Tibial nerve (tissue), 4 donors: ENCODE data around the gene DHFR2. TPM values are rescaled to one million over a fixed set of nuclear protein-coding genes. Genes with fewer than 3 reads are reported as not detected.
"Not testable (repeated sequence)": the region's sequence is repeated elsewhere in the genome, so short reads cannot be mapped to it uniquely, and the experiment has no call there.

ENCODE experiments used
- DNase-seq, 2 donors: peaks; one replicate each; pipeline ENCODE4 v3.0.0-alpha.2; 2019; ENCODE audit warnings: low spot score in 2 of 2
- H3K27ac ChIP-seq, 4 donors: fragments of 200-600 bp; sonication (generic) in 3 of 4; one replicate each; pipeline ENCODE4 v1.5.1; 2017 to 2019; ENCODE audit warnings: mild to moderate bottlenecking in 1 of 4
- H3K27me3 ChIP-seq, 2 donors: fragments of 200-600 bp; sonication (generic) in 1 of 2; one replicate each; pipeline versions ENCODE4 v1.5.1 to v1.6.0; 2017 to 2019
- H3K36me3 ChIP-seq, 3 donors: fragments of 200-600 bp; sonication (generic); one replicate each; pipeline ENCODE4 v1.5.1; 2018 to 2019
- H3K4me1 ChIP-seq, 4 donors: fragments of 200-600 bp; sonication (generic) in 3 of 4; one replicate each; pipeline ENCODE4 v1.5.1; 2017 to 2019
- H3K4me3 ChIP-seq, 4 donors: fragments of 200-600 bp; sonication (generic) in 3 of 4; one replicate each; pipeline ENCODE4 v1.5.1; 2017 to 2019; ENCODE audit warnings: mild to moderate bottlenecking in 1 of 4, moderate library complexity in 1 of 4
- H3K9me3 ChIP-seq, 4 donors: fragments of 200-600 bp; sonication (generic) in 3 of 4; one replicate each; pipeline ENCODE4 v1.5.1; 2017 to 2019
- EP300 ChIP-seq, 2 donors: sonication (generic); formaldehyde crosslinking; IDR thresholded peaks; one replicate each; pipeline ENCODE4 v1.6.1; 2017; ENCODE audit warnings: antibody characterized with exemption in 2 of 2, mild to moderate bottlenecking in 1 of 2
- POLR2A ChIP-seq, 2 donors: fragments of 450-650 bp; IDR thresholded peaks; one replicate each; pipeline ENCODE4 v1.6.1; 2017; ENCODE audit warnings: antibody characterized with exemption in 2 of 2, mild to moderate bottlenecking in 2 of 2, moderate library complexity in 2 of 2
- WGBS, 2 donors: methylation state at CpG; one replicate each; pipeline ENCODE4 v1.1.5; 2018; 5-methylcytosine and 5-hydroxymethylcytosine counted together
- total RNA-seq, 4 donors: library from RNA; depleted of rRNA; stranded (reverse); fragments of >200 nt; gene quantifications; one replicate each; pipeline ENCODE4 v1.1.0, GENCODE V29; 2016
- TF ChIP-seq, protein P1 (sequence below), 5 experiments: fragments of 200-600 bp in 3 of 5; fragments of 450-650 bp in 2 of 5; sonication (generic) in 3 of 5; IDR thresholded peaks; one replicate each; pipeline ENCODE4 v1.5.1; 2016 to 2019; ENCODE audit warnings: antibody characterized with exemption in 5 of 5, mild to moderate bottlenecking in 3 of 5, moderate library complexity in 2 of 5

DHFR2 gene
- 1 to 10 TPM; 3.9 to 8.5 (median 4.9) TPM for total RNA-seq

DNA sequence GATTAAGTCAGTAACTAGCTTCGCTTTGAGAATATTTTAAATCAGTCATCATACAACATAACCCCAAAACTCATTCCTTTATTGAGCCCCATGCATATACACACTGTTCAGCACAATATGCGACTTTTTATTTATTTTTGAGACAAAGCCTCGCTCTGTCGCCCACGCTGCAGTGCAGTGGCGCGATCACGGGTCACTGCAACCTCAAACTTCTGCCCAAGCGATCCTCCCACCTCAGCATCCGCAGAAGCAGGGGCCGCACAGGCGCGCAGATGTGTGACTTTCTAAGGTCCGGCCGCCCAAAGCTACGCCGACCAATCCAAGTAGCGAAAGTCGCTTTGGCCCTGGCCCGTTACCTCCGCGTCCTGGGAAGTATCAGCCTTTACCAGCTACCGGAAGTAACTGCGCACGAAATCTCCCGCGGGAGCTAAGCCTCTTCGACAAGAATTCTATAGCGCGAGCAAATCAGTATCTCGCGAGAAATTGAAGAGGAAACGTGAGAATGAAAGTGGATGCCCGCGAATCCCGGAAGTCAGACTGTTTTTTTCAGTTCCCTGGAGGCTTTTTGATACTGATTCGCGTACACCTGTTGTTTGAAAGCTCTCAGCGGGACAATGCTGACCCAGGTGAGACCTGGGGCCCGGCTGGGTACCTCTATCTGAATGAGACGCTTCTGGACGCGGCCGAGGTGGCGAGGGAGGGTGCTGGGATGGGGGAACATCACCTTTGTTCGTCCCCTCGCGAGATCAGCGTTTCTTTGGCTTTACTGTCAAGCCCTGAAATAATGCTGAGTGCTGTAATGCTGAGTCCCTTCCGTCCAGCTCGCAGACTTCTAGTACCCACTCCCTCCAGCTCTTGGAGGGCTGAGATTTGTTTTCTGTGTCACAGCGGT, at the start of gene DHFR2, which contains the start of gene NSUN3:
DHFR2 (minus strand) TSS at position 404 of the 892 bp plus-strand sequence. CDS start 1,405 bp downstream, outside the sequence.
NSUN3 (plus strand) TSS at position 549 of the 892 bp plus-strand sequence; CDS start at position 615, 66 bp downstream.
- peak within 1 kb of the TSS; percentile 53 to 78 (median 68) for H3K4me3 ChIP-seq
- peaks cover 0 to 29% (median 14%) of the 10 kb centered on the region in 4 donors for H3K4me1 ChIP-seq
- peak within 1 kb of the TSS; percentile 93 to 97 (median 96) for H3K27ac ChIP-seq
- peaks cover 0 to 36% (median 0%) of the 10 kb centered on the region in 3 donors for H3K36me3 ChIP-seq
- H3K27me3 ChIP-seq: no peaks in the 10 kb centered on the region
- no peaks in the 10 kb centered on the region for H3K9me3 ChIP-seq
- DNase-seq: peak; percentile 74 to 79
- 0% methylated on average over 52 of the region's 52 CpGs for WGBS, 2 donors
- TF ChIP-seq EP300 (IDR thresholded peaks at IDR 0.05) (peak; percentile 39 to 86), POLR2A (IDR thresholded peaks at IDR 0.05) (peak in 1 of 2 donors; percentile 56)
- TF ChIP-seq, protein P1, sequence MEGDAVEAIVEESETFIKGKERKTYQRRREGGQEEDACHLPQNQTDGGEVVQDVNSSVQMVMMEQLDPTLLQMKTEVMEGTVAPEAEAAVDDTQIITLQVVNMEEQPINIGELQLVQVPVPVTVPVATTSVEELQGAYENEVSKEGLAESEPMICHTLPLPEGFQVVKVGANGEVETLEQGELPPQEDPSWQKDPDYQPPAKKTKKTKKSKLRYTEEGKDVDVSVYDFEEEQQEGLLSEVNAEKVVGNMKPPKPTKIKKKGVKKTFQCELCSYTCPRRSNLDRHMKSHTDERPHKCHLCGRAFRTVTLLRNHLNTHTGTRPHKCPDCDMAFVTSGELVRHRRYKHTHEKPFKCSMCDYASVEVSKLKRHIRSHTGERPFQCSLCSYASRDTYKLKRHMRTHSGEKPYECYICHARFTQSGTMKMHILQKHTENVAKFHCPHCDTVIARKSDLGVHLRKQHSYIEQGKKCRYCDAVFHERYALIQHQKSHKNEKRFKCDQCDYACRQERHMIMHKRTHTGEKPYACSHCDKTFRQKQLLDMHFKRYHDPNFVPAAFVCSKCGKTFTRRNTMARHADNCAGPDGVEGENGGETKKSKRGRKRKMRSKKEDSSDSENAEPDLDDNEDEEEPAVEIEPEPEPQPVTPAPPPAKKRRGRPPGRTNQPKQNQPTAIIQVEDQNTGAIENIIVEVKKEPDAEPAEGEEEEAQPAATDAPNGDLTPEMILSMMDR (IDR thresholded peaks at IDR 0.05): peak in 1 of 5 experiments; percentile 18

DNA sequence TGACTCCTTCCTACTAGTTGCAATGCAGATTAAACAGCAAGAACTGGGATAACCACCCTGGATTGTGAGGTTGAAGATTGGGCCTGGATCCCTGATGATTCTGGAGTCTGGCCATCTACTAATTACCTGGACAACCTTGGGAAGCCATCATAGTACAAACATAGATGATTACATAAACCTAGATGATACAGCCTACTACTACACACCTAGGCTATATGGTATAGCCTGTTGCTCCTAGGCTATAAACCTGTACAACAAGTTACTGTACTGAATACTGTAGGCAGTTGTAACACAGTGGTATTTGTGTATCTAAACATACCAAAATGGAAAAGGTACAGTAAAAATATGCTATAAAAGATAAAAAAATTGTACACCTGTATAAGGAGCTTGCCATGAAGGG, 48.1 kb upstream of the DHFR2 start:
- Histone ChIP-seq H3K36me3 (peaks cover 0 to 43% (median 0%) of the 10 kb centered on the region in 3 donors), H3K4me3 (no peak overlapping the region), H3K27ac (no peak overlapping the region), H3K4me1 (no peaks in the 10 kb centered on the region), H3K9me3 (no peaks in the 10 kb centered on the region), H3K27me3 (no peaks in the 10 kb centered on the region)
- no peak for DNase-seq
- no peak for TF ChIP-seq EP300 (IDR thresholded peaks at IDR 0.05)
- TF ChIP-seq POLR2A (IDR thresholded peaks at IDR 0.05): no peak
- TF ChIP-seq, protein P1 (IDR thresholded peaks at IDR 0.05): no peak

DNA sequence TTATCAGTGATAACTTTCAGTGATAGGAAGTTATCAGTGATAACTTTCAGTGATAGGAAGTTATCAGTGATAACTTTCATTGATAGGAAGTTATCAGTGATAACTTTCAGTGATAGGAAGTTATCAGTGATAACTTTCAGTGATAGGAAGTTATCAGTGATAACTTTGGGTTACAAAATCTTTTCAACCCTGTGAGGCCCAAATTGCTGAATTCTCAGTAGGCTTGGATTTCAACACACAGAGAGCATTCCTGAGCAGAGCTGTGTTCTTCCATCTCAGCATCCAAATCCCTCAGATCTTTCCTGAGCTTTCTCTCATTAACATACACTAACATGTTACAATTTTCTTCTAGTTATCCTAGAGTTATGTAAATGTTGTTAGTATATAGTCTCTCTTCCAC, 47.5 kb upstream of the DHFR2 start:
- not testable (repeated sequence) for H3K27me3 ChIP-seq, H3K4me3 ChIP-seq, H3K4me1 ChIP-seq, H3K9me3 ChIP-seq, DNase-seq, H3K27ac ChIP-seq
- peaks cover 0 to 44% (median 0%) of the 10 kb centered on the region in 3 donors for H3K36me3 ChIP-seq

DNA sequence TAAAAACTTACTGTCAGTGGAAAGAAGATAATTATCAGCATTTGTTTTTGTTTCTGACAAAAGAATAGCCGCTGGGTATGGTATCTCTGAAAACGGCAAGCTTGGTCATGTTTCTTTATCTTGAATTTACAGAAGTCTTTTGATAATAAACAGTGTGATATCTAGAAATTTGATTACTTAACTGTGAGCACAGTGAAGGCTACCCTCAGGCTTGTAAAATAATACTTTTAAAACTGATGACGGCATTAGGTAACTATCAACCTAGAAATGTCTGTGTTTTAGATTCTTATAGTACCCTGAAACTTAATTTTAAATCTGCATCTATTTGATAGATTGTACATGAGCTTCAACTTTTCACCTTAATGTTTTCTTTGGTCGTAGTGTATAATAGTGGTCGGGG, 43.6 kb upstream of the DHFR2 start:
- Histone ChIP-seq H3K27ac (no peak overlapping the region), H3K9me3 (no peaks in the 10 kb centered on the region), H3K36me3 (peaks cover 0 to 34% (median 0%) of the 10 kb centered on the region in 3 donors), H3K4me1 (no peaks in the 10 kb centered on the region), H3K27me3 (no peaks in the 10 kb centered on the region), H3K4me3 (no peak overlapping the region)
- DNase-seq: no peak
- TF ChIP-seq POLR2A (IDR thresholded peaks at IDR 0.05) (no peak), EP300 (IDR thresholded peaks at IDR 0.05) (no peak)
- TF ChIP-seq, protein P1 (IDR thresholded peaks at IDR 0.05): no peak
- 62 to 65% methylated on average over 5 of the region's 5 CpGs for WGBS, 2 donors

DNA sequence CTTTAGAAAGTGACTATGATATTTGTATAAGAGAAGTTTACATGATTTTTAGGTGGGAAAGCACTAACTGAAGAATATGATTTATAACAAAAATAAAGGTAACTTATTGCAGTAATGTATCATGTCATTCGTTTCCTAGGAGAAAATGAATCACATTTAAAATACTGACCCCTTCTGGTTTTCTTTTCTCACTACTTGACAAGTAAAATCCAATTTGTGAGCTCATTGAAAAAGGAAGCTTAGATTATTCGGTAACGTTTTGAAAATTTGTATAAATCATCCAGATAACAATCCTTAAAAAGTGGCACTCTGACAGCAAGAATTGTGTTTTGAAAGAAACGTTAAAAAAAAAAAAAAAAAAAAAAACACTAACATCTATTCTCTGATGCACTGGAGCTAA, 39.1 kb upstream of the DHFR2 start:
- 72 to 75% methylated on average over 4 of the region's 4 CpGs for WGBS, 2 donors
- no peak for DNase-seq
- H3K4me3 ChIP-seq: no peak overlapping the region
- H3K27me3 ChIP-seq: no peaks in the 10 kb centered on the region
- H3K27ac ChIP-seq: no peak overlapping the region
- peaks cover 0 to 45% (median 0%) of the 10 kb centered on the region in 3 donors for H3K36me3 ChIP-seq
- H3K4me1 ChIP-seq: no peaks in the 10 kb centered on the region
- no peaks in the 10 kb centered on the region for H3K9me3 ChIP-seq
- TF ChIP-seq EP300 (IDR thresholded peaks at IDR 0.05): no peak

DNA sequence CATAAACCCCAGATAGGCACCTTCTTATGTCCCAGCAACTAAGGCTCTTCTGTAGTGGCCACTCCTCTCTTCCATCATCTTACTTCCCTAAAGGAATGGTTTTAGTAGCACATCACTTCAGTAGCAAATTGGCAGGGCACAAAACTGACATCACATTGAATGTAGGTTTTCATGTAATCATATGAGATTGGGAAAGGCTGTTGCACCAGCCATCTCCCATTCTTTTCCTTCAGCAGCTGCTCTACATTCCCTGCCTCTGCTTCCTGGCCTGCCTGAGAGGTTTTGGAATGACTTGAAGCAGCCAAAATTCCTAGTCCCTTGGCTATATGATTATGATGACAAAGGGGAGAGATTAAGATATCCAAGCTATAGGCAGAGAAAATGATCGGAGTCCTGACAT, 36.6 kb upstream of the DHFR2 start:
- TF ChIP-seq, protein P1 (IDR thresholded peaks at IDR 0.05): no peak
- no peak for TF ChIP-seq POLR2A (IDR thresholded peaks at IDR 0.05)
- no peak for DNase-seq
- peaks cover 0 to 65% (median 0%) of the 10 kb centered on the region in 3 donors for H3K36me3 ChIP-seq

More for the DNA sequence above, 36.6 kb upstream of the DHFR2 start:
- Histone ChIP-seq H3K4me1 (no peaks in the 10 kb centered on the region), H3K9me3 (no peaks in the 10 kb centered on the region), H3K4me3 (no peak overlapping the region), H3K27me3 (no peaks in the 10 kb centered on the region), H3K27ac (no peak overlapping the region)
- WGBS, 2 donors: 90 to 96% methylated on average over 1 of the region's 1 CpG
